OCI-LY7 (cell line): ENCODE measurements around the gene NAGPA.

Source experiments
- EZH2phosphoT487 ChIP-seq: fragments of 200-600 bp; sonication (generic); IDR thresholded peaks from 2 replicates; pipeline ENCODE4 v1.6.1; 2018; ENCODE audit warnings: low read depth, borderline replicate concordance, mild to moderate bottlenecking, mixed run types, antibody characterized with exemption, low read length, moderate library complexity, mixed read lengths
- TF ChIP-seq, protein P1 (sequence below): fragments of 200-600 bp; sonication (generic); conservative IDR thresholded peaks from 2 replicates; pipeline ENCODE4 v1.5.1; 2014; ENCODE audit warnings: mild to moderate bottlenecking, antibody characterized with exemption, low read length, moderate library complexity, mixed read lengths

DNA sequence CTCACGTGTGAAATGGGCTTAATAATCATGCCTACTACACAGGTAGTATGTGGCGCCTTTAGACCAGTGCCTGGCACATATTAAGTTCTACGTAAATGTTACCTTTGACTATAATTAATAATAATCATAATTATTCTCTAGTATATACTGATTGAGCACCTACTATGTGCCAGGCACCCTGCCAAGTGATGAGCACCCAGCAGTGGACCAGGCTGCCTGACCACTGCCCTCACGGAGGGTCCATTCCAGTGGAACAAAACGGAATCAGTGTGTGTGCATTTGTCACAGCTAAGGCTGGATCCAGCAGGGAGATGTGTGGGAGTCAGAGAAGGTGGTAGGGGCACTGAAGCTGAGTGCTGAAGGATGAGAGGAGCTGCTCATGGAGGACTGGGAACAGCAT lies 45.1 kb downstream of the NAGPA start:
- TF ChIP-seq, protein P1, sequence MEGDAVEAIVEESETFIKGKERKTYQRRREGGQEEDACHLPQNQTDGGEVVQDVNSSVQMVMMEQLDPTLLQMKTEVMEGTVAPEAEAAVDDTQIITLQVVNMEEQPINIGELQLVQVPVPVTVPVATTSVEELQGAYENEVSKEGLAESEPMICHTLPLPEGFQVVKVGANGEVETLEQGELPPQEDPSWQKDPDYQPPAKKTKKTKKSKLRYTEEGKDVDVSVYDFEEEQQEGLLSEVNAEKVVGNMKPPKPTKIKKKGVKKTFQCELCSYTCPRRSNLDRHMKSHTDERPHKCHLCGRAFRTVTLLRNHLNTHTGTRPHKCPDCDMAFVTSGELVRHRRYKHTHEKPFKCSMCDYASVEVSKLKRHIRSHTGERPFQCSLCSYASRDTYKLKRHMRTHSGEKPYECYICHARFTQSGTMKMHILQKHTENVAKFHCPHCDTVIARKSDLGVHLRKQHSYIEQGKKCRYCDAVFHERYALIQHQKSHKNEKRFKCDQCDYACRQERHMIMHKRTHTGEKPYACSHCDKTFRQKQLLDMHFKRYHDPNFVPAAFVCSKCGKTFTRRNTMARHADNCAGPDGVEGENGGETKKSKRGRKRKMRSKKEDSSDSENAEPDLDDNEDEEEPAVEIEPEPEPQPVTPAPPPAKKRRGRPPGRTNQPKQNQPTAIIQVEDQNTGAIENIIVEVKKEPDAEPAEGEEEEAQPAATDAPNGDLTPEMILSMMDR, result no peak
- no peak for TF ChIP-seq EZH2phosphoT487
